Peyer's patch (tissue), 4 donors: Measurements from ENCODE around the gene MMAB.

Experiments
- POLR2A ChIP-seq, 2 donors: fragments of 450-650 bp; IDR thresholded peaks; one replicate each; pipeline ENCODE4 v1.5.1; 2017; ENCODE audit warnings: antibody characterized with exemption in 2 of 2, mild to moderate bottlenecking in 2 of 2, moderate library complexity in 2 of 2
- TF ChIP-seq, protein P1 (sequence below), 6 experiments: fragments of 450-650 bp in 4 of 6; fragments of 200-600 bp in 2 of 6; sonication (generic) in 1 of 6; IDR thresholded peaks; one replicate each; pipeline ENCODE4 v1.5.1; 2017 to 2019; ENCODE audit warnings: antibody characterized with exemption in 6 of 6, mild to moderate bottlenecking in 3 of 6, moderate library complexity in 1 of 6

DNA sequence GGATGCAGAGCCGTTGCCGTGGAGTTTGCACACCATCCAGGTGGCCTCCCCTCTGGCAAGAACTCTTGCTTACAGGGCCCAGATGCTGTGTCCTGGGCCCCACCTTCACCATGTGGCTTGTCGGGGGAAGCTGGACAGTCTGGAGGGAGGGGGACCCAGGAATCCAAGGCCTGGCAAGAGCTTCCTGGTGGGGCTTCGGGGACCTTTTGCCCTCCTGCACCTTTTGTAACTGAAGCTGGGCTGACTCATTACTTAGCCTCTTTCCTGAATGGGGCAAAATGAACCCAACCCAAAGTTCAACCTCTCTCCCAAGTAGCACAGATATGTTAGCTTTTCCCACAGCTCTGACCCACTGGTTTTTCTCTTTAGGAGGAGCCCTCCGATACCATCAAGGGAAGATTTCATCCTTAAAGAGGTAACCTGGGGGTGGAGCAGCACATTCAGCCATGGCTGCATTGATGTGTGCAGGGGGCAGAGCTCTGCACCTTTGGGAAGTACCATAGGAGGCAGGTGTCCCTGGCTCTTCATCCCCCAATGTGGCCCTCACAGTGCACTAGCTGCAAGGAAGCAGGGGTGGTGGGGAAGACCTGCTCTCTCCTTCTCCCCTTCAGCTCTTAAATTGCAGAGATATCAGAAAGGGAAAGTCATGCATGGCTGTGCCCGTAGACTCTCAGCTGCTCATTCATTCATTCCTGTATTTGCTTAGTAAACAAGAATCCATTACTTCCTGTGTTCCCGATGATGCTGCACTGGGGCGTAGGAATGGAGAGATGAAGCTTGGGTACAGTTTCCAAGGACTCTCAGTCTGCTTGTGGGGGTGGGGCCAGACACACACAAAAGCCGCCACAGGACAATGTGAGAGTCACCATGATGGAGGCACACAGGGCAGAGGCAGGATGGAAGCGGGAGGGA is 13.3 kb upstream of the MMAB start:
- TF ChIP-seq, protein P1, sequence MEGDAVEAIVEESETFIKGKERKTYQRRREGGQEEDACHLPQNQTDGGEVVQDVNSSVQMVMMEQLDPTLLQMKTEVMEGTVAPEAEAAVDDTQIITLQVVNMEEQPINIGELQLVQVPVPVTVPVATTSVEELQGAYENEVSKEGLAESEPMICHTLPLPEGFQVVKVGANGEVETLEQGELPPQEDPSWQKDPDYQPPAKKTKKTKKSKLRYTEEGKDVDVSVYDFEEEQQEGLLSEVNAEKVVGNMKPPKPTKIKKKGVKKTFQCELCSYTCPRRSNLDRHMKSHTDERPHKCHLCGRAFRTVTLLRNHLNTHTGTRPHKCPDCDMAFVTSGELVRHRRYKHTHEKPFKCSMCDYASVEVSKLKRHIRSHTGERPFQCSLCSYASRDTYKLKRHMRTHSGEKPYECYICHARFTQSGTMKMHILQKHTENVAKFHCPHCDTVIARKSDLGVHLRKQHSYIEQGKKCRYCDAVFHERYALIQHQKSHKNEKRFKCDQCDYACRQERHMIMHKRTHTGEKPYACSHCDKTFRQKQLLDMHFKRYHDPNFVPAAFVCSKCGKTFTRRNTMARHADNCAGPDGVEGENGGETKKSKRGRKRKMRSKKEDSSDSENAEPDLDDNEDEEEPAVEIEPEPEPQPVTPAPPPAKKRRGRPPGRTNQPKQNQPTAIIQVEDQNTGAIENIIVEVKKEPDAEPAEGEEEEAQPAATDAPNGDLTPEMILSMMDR (IDR thresholded peaks at IDR 0.05): no peak
- TF ChIP-seq POLR2A (IDR thresholded peaks at IDR 0.05): no peak
